ENCODE measurements around the gene LRP3.
A peak's percentile ranks its signal among the peaks of the same experiment; 100 is the strongest.
"Not testable (repeated sequence)": the region's sequence is repeated elsewhere in the genome, so short reads cannot be mapped to it uniquely, and the experiment has no call there.

Gene LRP3

GRCh38 chr19:33216198-33216830, 22.2 kb downstream of the LRP3 start:
- no peak for DNase-seq (ENCODE audit: low spot score)

- no peak for DNase-seq (ENCODE audit: low spot score)
Measured at GRCh38 chr19:33217881-33218280, 23.8 kb downstream of the LRP3 start.

DNA sequence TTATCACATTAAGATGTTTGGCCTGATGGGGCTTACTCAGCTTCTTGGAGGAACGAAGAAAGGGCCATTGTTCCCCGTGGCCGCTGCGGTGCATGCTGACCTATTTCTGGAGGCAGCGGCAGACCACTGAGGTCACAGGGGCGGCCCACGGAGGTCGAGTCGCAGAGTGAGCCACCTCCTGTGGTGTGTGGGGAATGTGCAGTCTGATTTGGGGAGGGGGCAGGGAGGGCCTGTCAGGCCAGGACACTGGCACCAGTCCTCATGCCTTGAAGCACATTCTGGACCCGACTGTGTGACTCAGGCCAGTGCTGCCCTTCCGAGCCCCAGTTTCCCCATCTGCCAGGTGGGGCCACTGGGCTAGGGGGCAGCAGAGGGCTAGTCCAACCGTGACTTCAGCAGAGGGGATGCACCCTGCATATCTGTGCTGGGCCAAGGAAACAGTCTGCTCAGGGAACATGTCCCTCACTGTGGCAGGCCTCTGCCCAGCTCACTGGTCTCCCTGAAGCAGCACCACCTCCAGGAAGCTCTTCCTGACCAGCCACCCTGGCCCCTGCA, 25.2 kb downstream of the LRP3 start:
- no peak for DNase-seq (ENCODE audit: low spot score)

- DNase-seq (ENCODE audit: low spot score) = no peak
Measured at GRCh38 chr19:33220115-33220514, 26.0 kb downstream of the LRP3 start.

DNA sequence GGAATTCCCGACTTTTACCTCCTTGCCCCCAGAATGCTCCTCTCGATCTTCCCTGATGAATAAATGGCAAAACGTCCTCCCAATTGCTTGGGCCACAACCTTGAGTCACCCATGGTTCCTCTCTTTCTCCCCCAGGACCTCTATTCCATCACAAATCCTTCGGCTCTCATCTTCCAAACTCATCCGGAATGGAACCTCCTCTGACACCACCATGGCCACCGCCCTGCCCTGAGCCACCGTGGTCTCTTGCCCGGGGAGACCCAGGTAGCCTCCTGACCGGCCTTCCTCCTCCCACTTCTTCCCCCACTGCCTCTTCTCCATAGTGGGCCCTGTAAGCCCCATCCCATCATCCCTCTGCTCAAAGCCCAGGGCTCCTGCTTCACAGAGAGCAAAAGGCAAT, 26.6 kb downstream of the LRP3 start:
- no peak for DNase-seq (ENCODE audit: low spot score)

DNA sequence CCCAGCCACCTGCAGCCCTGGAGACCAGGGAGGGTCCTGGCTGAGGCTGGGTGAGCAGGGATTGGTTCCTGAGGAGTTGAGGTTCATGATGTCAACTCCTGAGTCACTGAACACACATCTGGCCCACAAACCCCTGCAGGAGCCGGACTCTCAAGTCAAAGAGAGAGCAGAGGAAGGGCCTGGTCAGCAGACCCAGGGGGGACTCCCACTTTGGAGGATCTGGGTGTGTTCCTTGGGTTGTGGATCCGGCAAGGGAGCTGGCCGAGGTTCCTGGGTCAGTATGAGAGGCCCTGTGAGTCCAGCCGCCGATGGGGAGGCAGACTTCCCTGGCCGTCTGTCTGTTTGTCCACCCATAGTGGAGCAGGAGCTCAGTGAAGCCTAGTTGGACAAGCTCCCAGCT, 27.5 kb downstream of the LRP3 start:
- no peak for DNase-seq (ENCODE audit: low spot score)

DNA sequence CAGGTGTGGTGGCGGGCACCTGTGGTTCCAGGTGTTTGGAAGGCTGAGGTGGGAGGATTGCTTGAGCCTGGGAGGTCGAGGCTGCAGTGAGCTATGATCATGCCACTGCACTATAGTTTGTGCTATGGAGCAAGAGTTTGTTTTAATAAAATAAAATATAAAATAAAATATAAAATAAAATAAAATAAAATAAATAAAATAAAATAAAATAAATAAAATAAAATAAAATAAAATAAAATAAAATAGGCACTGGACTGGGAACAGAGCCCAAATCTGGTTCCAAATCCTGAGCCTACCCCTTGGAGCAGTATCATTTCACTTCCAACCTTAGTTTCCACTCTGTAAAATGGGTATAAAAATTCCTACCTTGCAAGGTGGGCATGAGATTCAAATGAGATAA, 28.1 kb downstream of the LRP3 start:
- not testable (repeated sequence) for DNase-seq (ENCODE audit: low spot score)

- DNase-seq (ENCODE audit: low spot score) = no peak
Measured at GRCh38 chr19:33224694-33225457, 30.7 kb downstream of the LRP3 start.

GRCh38 chr19:33225458-33225926, 31.4 kb downstream of the LRP3 start, which contains the start of gene SLC7A10:
Gene SLC7A10 (minus strand): TSS chr19:33225850. CDS start chr19:33225703, 147 bp downstream.
- no peak for DNase-seq (ENCODE audit: low spot score)

GRCh38 chr19:33226550-33227241, 32.6 kb downstream of the LRP3 start:
- DNase-seq (ENCODE audit: low spot score) = no peak

DNA sequence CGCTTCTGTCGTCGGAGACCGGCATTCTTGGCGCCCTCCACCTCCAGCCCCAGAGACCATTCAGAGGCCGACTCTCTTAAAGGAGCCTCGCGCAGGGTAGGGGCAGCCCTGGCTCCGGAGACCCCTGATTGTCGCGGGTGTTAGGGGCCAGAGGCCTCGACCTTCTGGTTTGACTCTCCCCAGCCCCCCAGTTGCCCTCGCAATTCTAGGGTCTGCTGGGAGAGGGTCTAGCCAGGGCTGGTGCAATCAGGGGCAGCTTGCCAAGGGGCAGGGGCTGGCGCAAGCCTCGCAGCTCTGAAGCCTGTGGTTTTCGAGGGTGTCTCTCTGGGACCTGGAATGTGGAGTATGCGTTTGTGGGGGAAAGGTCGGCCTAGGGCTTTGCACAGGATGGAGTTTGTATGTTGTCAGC, 33.1 kb downstream of the LRP3 start:
- no peak for DNase-seq (ENCODE audit: low spot score)

DNA sequence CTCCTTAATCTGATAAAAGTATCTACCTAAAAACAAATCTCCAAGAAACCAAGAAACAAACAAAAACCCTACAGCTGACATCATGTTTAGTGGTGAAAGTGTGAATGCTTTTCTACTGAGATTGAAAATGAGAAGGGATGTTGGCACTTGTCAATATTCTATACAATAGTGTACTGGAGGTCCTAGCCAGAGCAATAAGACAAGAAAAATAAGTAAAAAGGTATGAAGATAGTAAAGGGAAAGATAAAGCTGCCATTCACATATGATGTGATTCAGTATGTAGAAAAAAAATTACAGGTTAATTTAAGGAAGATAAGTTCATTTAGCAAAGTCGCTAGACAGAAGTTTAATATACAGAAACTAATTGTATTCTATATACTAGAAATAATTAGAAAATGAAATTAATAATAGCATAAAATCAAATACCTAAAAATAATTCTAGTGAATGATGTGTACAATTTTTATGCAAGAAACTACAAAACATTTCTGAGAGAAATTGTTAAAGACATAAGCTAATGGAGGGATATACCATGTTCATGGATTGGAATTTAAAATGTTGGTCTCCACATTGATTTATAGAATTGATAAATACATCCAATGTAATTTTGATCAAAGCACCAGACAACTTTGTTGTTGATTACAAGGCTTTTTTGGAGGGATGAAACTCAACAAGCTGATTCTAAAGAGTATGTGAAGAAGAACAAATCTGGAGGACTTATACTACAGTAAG, 33.9 kb downstream of the LRP3 start:
- DNase-seq (ENCODE audit: low spot score) = no peak

- no peak for DNase-seq (ENCODE audit: low spot score)
Measured at GRCh38 chr19:33229962-33230361, 35.8 kb downstream of the LRP3 start.

DNA sequence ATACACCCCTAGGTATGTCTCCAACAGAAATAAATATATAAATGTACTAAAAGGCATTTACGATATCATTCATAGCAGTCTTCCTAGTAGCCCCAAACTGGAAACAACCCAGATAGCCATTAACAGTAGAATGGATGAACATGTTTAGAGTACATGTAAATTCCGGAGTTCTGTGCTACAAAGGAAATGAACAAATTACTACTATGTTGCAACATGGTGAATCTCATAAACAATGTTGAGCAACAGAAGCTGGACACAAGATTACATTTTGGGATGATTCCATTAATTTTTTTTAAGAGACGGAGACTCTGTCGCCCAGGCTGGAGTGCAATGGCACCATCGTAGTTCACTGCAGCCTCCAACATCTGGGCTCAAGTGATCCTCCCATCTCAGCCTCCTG, 37.4 kb downstream of the LRP3 start:
- no peak for DNase-seq (ENCODE audit: low spot score)

- DNase-seq (ENCODE audit: low spot score) = no peak
Measured at GRCh38 chr19:33232656-33233055, 38.5 kb downstream of the LRP3 start.

GRCh38 chr19:33233056-33233873, 39.1 kb downstream of the LRP3 start:
- DNase-seq (ENCODE audit: low spot score) = no peak

GRCh38 chr19:33234092-33234491, 40.0 kb downstream of the LRP3 start:
- no peak for DNase-seq (ENCODE audit: low spot score)

DNA sequence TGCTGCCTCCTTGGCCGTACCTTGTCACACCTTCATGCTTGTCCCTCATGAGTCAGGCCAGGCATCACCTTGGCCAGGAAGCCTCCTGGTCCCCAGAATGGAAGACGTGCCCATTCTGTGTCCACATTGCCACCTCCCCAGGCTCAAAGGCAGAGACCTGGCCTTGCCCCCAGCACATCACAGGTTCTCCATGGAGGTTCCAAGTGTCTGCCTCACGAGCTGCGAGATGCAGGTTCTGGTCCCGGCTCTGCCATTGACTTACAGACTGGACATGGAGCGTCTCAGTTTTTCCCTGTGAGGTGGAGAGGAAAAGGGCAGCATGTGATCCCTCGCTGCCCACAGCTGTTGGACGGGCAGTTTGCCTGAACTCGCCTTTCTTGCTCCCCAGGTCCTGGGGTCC, 40.6 kb downstream of the LRP3 start:
- DNase-seq (ENCODE audit: low spot score) = no peak

GRCh38 chr19:33235269-33235995, 41.3 kb downstream of the LRP3 start:
- DNase-seq (ENCODE audit: low spot score) = peak; percentile 60

DNA sequence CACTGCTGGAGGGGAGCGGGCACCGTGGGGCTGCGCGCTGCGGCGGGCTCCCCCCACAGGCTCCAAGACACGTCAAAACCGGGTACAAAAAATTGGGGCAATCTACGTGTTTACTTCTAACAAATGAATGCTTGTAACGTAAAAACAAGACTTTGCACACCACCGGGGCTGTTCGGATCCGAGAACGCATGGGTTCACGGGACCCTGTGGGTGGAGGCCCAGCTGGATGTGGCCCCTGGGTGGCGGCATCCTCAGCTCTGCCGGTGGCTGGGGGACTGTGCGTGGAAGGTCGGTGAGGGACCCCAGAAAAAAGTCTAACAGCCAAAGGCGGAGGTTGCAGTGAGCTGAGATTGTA, 41.8 kb downstream of the LRP3 start:
- DNase-seq (ENCODE audit: low spot score) = no peak
